CD4-positive, alpha-beta T cell treated with Interleukin-15 for 4 hours (primary cell): ENCODE data around the gene ULBP2.
"Not testable (repeated sequence)": the region's sequence is repeated elsewhere in the genome, so short reads cannot be mapped to it uniquely, and the experiment has no call there.

Experiments
- DNase-seq: peaks from one replicate; pipeline ENCODE4 v3.0.0-alpha.2; 2020; ENCODE audit warnings: low spot score

Gene ULBP2

GRCh38 chr6:149967999-149968398 lies 26.2 kb downstream of the ULBP2 start:
- not testable (repeated sequence) for DNase-seq

- not testable (repeated sequence) for DNase-seq
These were observed 27.1 kb downstream of the ULBP2 start for GRCh38 chr6:149968909-149969308.

- DNase-seq = no peak
These were observed 27.8 kb downstream of the ULBP2 start for GRCh38 chr6:149969635-149970034.

GRCh38 chr6:149974394-149974793 lies 32.6 kb downstream of the ULBP2 start:
- not testable (repeated sequence) for DNase-seq

GRCh38 chr6:149974825-149975224 lies 33.0 kb downstream of the ULBP2 start:
- DNase-seq = no peak

GRCh38 chr6:149975400-149975799 lies 33.6 kb downstream of the ULBP2 start:
- DNase-seq = no peak

- DNase-seq = no peak
These were observed 35.4 kb downstream of the ULBP2 start for GRCh38 chr6:149977221-149977620.

GRCh38 chr6:149978610-149979009 lies 36.8 kb downstream of the ULBP2 start:
- DNase-seq = no peak

- no peak for DNase-seq
These were observed 37.5 kb downstream of the ULBP2 start for GRCh38 chr6:149979293-149979692.

- no peak for DNase-seq
These were observed 41.3 kb downstream of the ULBP2 start for GRCh38 chr6:149983145-149983544.

- no peak for DNase-seq
These were observed 43.0 kb downstream of the ULBP2 start for GRCh38 chr6:149984773-149985172.

- no peak for DNase-seq
These were observed 43.7 kb downstream of the ULBP2 start for GRCh38 chr6:149985481-149985937.

GRCh38 chr6:149987602-149988107 lies 45.8 kb downstream of the ULBP2 start:
- DNase-seq = no peak

- DNase-seq = no peak
These were observed 46.9 kb downstream of the ULBP2 start for GRCh38 chr6:149988550-149989346.

GRCh38 chr6:149990212-149990660 lies 48.4 kb downstream of the ULBP2 start:
- DNase-seq = no peak

- DNase-seq = no peak
These were observed 49.1 kb downstream of the ULBP2 start for GRCh38 chr6:149990661-149991471.

- not testable (repeated sequence) for DNase-seq
These were observed 49.6 kb downstream of the ULBP2 start for GRCh38 chr6:149991472-149991795.

GRCh38 chr6:149991838-149992237 lies 50.0 kb downstream of the ULBP2 start:
- DNase-seq = no peak

- no peak for DNase-seq
These were observed 53.5 kb downstream of the ULBP2 start for GRCh38 chr6:149995235-149995750.

- no peak for DNase-seq
These were observed 54.2 kb downstream of the ULBP2 start for GRCh38 chr6:149995971-149996370.
